ENCODE measurements around the gene UNC5A. TPM values are rescaled to one million over a fixed set of nuclear protein-coding genes. Genes with fewer than 3 reads are reported as not detected.

Gene UNC5A
- total and polyA plus RNA-seq, 9 of the 15 experiments (the other 6 are each of a cell fraction or from before 2014, with no cell fraction given) = not detected

DNA sequence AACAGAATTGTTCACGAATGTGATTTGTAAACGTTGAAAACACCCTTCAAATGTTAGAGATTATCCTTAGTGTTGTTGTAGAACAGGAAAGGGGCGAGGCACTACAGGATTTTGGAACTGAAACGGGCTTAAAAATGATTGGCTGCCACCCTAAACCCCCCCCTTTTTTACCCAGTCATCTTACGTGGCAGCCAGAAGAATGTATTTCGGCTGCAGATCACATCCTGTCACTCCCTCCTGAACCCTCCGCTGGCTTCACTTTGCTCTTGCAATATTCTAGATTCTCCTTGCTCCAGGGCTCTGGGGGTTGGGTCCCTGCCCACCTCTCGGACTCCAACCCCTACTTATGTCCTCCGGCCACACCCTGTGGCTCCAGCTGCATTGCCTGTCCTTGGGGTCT, 13.9 kb upstream of the UNC5A start:
- H3K4me2 ChIP-seq (ENCODE audit: insufficient read depth, low read length) = no peak overlapping the region
- CTCF ChIA-PET (ENCODE audit: low intra/inter-chr PET ratio) = no interaction called here
- DNase-seq (ENCODE audit: extremely low read depth in 1 of 4, low spot score in 3 of 4) = no peak
- no peaks in the 10 kb centered on the region for H3K9me1 ChIP-seq (ENCODE audit: control insufficient read depth, insufficient read depth, low read length)
- no peak overlapping the region for H3K9ac ChIP-seq (ENCODE audit: insufficient read depth in 1 of 2, low read depth in 2 of 2, low read length in 2 of 2)
- no peak for ATAC-seq
- H3K27ac ChIP-seq (ENCODE audit: extremely low read depth, low read depth, low read length) = no peak overlapping the region
- BruUV-seq (replicated peaks) = no TSS peak
- peaks cover 43 to 77% of the 10 kb centered on the region in 2 experiments for H3K27me3 ChIP-seq (ENCODE audit: control insufficient read depth in 2 of 2, insufficient read depth in 2 of 2, low read length in 2 of 2)
- POLR2A ChIA-PET = no interaction called here
- H3K4me3 ChIP-seq = no peak overlapping the region
- no peaks in the 10 kb centered on the region for H3K9me3 ChIP-seq (replicated peaks; ENCODE audit: control insufficient read depth, insufficient read depth, low read depth, low read length)
- in situ Hi-C loops (cut with MboI) = no loop called here
- 0 out of 2 replicates have a peak, but pooled peaks cover 7% of the 10 kb centered on the region for H4K20me1 ChIP-seq (replicated peaks; ENCODE audit: control insufficient read depth, insufficient read depth, low read length)
- H3K79me2 ChIP-seq (ENCODE audit: control insufficient read depth, insufficient read depth, low read length) = no peaks in the 10 kb centered on the region
- intact Hi-C loops (cut with micrococcal nuclease) = no loop called here
- no peak overlapping the region for H2AFZ ChIP-seq (ENCODE audit: low read depth, low read length)
- FAIRE-seq = no peak
- 2% methylated on average over 9 of the region's 9 CpGs for WGBS (ENCODE audit: insufficient coverage, low coverage, missing lambda C conversion rate)
- no peaks in the 10 kb centered on the region for H3K36me3 ChIP-seq (ENCODE audit: control insufficient read depth, insufficient read depth, low read length)
- peaks cover 0 to 7% of the 10 kb centered on the region in 2 experiments; a peak in 1 of 5 replicates for H3K4me1 ChIP-seq (replicated peaks in 1 of 2; ENCODE audit: control insufficient read depth in 2 of 2, insufficient read depth in 2 of 2, low read length in 2 of 2)
- TF ChIP-seq STAT5B (CRISPR knock-in tag; IDR thresholded peaks at IDR 0.05) = no peak
- no peak for TF ChIP-seq ZNF668 (CRISPR knock-in tag; IDR thresholded peaks at IDR 0.05)
- TF ChIP-seq, protein P1, sequence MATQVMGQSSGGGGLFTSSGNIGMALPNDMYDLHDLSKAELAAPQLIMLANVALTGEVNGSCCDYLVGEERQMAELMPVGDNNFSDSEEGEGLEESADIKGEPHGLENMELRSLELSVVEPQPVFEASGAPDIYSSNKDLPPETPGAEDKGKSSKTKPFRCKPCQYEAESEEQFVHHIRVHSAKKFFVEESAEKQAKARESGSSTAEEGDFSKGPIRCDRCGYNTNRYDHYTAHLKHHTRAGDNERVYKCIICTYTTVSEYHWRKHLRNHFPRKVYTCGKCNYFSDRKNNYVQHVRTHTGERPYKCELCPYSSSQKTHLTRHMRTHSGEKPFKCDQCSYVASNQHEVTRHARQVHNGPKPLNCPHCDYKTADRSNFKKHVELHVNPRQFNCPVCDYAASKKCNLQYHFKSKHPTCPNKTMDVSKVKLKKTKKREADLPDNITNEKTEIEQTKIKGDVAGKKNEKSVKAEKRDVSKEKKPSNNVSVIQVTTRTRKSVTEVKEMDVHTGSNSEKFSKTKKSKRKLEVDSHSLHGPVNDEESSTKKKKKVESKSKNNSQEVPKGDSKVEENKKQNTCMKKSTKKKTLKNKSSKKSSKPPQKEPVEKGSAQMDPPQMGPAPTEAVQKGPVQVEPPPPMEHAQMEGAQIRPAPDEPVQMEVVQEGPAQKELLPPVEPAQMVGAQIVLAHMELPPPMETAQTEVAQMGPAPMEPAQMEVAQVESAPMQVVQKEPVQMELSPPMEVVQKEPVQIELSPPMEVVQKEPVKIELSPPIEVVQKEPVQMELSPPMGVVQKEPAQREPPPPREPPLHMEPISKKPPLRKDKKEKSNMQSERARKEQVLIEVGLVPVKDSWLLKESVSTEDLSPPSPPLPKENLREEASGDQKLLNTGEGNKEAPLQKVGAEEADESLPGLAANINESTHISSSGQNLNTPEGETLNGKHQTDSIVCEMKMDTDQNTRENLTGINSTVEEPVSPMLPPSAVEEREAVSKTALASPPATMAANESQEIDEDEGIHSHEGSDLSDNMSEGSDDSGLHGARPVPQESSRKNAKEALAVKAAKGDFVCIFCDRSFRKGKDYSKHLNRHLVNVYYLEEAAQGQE (IDR thresholded peaks at IDR 0.05; ENCODE audit: borderline replicate concordance) = no peak
- TF ChIP-seq, protein P1 (CRISPR knock-in tag; IDR thresholded peaks at IDR 0.05; ENCODE audit: low read depth) = no peak
- TF ChIP-seq RFX7 (CRISPR knock-in tag; IDR thresholded peaks at IDR 0.05) = no peak
- TF ChIP-seq, protein P2, sequence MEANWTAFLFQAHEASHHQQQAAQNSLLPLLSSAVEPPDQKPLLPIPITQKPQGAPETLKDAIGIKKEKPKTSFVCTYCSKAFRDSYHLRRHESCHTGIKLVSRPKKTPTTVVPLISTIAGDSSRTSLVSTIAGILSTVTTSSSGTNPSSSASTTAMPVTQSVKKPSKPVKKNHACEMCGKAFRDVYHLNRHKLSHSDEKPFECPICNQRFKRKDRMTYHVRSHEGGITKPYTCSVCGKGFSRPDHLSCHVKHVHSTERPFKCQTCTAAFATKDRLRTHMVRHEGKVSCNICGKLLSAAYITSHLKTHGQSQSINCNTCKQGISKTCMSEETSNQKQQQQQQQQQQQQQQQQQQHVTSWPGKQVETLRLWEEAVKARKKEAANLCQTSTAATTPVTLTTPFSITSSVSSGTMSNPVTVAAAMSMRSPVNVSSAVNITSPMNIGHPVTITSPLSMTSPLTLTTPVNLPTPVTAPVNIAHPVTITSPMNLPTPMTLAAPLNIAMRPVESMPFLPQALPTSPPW (CRISPR knock-in tag; IDR thresholded peaks at IDR 0.05) = peak; percentile 28; the same call in 1 of the 2 replicates
